Esophagus squamous epithelium (tissue), 4 donors: ENCODE results near the gene MYH1.

Experiments
- POLR2A ChIP-seq, 4 donors: fragments of 450-650 bp; IDR thresholded peaks; one replicate each; pipeline ENCODE4 v1.6.1; 2017; ENCODE audit warnings: antibody characterized with exemption in 4 of 4, mild to moderate bottlenecking in 4 of 4, moderate library complexity in 3 of 4
- TF ChIP-seq, protein P1 (sequence below), 6 experiments: fragments of 450-650 bp in 4 of 6; fragments of 200-600 bp in 2 of 6; sonication (generic) in 2 of 6; IDR thresholded peaks; one replicate each; pipeline ENCODE4 v1.5.1; 2016 to 2019; ENCODE audit warnings: antibody characterized with exemption in 6 of 6, mild to moderate bottlenecking in 4 of 6, moderate library complexity in 4 of 6

DNA sequence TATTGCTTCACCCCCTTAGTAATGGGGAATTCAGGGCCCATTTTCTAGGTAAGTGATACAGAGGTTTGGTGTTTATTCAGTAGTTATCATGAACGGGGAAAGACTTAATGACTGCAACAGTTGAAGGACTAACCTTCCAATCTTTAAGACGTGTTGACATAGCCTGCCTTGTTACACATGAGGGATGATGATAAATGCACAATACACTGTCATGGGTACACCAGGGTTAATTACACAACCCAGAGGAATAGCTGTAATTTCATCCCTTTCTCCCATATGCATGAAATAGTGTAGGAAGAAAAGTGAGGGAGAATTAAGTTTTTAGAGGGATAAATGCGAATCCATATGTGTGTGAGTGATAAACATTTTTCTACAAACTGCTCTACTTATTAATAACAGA is 59.6 kb downstream of the MYH1 start:
- TF ChIP-seq, protein P1, sequence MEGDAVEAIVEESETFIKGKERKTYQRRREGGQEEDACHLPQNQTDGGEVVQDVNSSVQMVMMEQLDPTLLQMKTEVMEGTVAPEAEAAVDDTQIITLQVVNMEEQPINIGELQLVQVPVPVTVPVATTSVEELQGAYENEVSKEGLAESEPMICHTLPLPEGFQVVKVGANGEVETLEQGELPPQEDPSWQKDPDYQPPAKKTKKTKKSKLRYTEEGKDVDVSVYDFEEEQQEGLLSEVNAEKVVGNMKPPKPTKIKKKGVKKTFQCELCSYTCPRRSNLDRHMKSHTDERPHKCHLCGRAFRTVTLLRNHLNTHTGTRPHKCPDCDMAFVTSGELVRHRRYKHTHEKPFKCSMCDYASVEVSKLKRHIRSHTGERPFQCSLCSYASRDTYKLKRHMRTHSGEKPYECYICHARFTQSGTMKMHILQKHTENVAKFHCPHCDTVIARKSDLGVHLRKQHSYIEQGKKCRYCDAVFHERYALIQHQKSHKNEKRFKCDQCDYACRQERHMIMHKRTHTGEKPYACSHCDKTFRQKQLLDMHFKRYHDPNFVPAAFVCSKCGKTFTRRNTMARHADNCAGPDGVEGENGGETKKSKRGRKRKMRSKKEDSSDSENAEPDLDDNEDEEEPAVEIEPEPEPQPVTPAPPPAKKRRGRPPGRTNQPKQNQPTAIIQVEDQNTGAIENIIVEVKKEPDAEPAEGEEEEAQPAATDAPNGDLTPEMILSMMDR (IDR thresholded peaks at IDR 0.05), result no peak
- TF ChIP-seq POLR2A (IDR thresholded peaks at IDR 0.05), result no peak
